Ovary (tissue), 9 donors: Measurements from ENCODE around the gene IL17RA. TPM values are rescaled to one million over a fixed set of nuclear protein-coding genes. Genes with fewer than 3 reads are reported as not detected.
A peak's percentile ranks its signal among the peaks of the same experiment; 100 is the strongest.

Source experiments
- DNase-seq, 5 donors: peaks; one replicate each; pipeline ENCODE4 v3.0.0-alpha.2; 2019 to 2020
- H3K27ac ChIP-seq, 2 donors: fragments of 200-600 bp; one replicate each; pipeline versions ENCODE4 v1.5.1 to v1.8.0; 2019 to 2022
- H3K27me3 ChIP-seq: fragments of 200-600 bp; one replicate; pipeline ENCODE4 v1.8.0; 2022
- H3K36me3 ChIP-seq: fragments of 200-600 bp; sonication (generic); one replicate; pipeline ENCODE4 v1.5.1; 2019
- H3K4me1 ChIP-seq: one replicate; pipeline ENCODE4 v1.8.1; 2013; ENCODE audit warnings: mild to moderate bottlenecking, moderate library complexity; ENCODE audit not compliant: insufficient read depth
- H3K4me3 ChIP-seq: fragments of 200-600 bp; sonication (generic); one replicate; pipeline ENCODE4 v1.5.1; 2017
- H3K9me3 ChIP-seq, 2 donors: fragments of 200-600 bp in 1 of 2; sonication (generic) in 1 of 2; one replicate each; pipeline versions ENCODE4 v1.5.1 to v1.8.1; 2013 to 2019; ENCODE audit warnings: mild to moderate bottlenecking in 1 of 2, moderate library complexity in 1 of 2
- EP300 ChIP-seq: sonication (generic); formaldehyde crosslinking; IDR thresholded peaks from one replicate; pipeline ENCODE4 v1.6.1; 2017; ENCODE audit warnings: antibody characterized with exemption
- POLR2A ChIP-seq: fragments of 450-650 bp; IDR thresholded peaks from one replicate; pipeline ENCODE4 v1.6.1; 2017; ENCODE audit warnings: antibody characterized with exemption, mild to moderate bottlenecking, moderate library complexity
- WGBS, 3 donors: extraction: QIAGEN DNeasy Blood & Tissue Kit in 1 of 3; methylation state at CpG; one replicate each; pipeline versions ENCODE4 v1.1.5 to v1.1.7; 2013 to 2017; 5-methylcytosine and 5-hydroxymethylcytosine counted together
- intact Hi-C, 4 donors: fragments of 100-400 bp; cut with DNase I; formaldehyde crosslinking; loops; one replicate each; pipeline versions ENCODE4 v1.11.0 to v1.15.1; 2022 to 2023
- polyA plus RNA-seq, 2 donors: library from polyadenylated mRNA; stranded (reverse); fragments of 200-250 nt in 1 of 2; fragments of 350-450 nt in 1 of 2; fragmentation: Illumina TruSeq in 1 of 2; extraction: RNeasy Lipid Tissue Mini Kit (QIAGEN cat#74804) in 1 of 2; gene quantifications; one replicate each; pipeline ENCODE4 v1.2.3, GENCODE V29; 2013 to 2014
- total RNA-seq, 7 donors: library from RNA; depleted of rRNA in 2 of 7; stranded (reverse); fragments of >200 nt in 2 of 7; fragmentation: NEBNext Ultra II Directional in 3 of 7; extraction: Animal tissue kit (Norgen Biotek cat#: 25700) in 3 of 7; gene quantifications; one replicate each; pipeline versions ENCODE4 v1.1.0 to v1.2.4, GENCODE V29; 2016 to 2023
- TF ChIP-seq, protein P1 (sequence below), 3 donors: fragments of 450-650 bp in 2 of 3; fragments of 200-600 bp in 1 of 3; IDR thresholded peaks; one replicate each; pipeline versions ENCODE4 v1.5.1 to v1.8.0; 2016 to 2022; ENCODE audit warnings: antibody characterized with exemption in 3 of 3, mild to moderate bottlenecking in 1 of 3
- donor health status: DM: no; HTN: no; CAD: no; lungs with moderate emphysema.
- donor health status: DM: no; HTN: no; CAD: no.
- donor health status: Bipolar disorder and iron deficiency.
- donor health status: DM: yes; HTN: yes; CAD: no.
- donor health status: DM: no; HTN: no; CAD: no.
- donor health status: DM: yes; HTN: yes; CAD: no.

IL17RA gene
- total and polyA plus RNA-seq, 9 donors: 6.4 to 18.1 (median 13.1) TPM

DNA sequence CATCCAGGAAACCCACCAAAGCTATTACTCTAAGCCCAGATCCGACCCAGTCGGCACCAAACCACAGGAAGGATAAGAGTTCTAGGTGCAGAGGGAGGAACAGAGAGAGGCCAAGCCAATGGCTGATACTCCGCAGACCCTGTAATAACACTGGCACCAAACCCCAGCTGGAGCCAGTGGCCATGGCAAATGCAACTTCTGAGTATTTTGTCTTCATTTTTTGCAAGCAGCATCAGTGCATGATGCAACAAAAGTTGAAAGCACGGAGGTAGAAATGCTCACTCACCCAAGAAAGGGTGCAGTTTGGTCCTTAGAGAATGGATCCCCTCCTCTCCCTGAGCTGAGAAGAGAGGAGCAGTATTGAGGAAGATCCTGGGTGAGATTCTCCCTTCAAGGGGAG lies 33.5 kb downstream of the IL17RA start:
- intact Hi-C loops: no loop called here
- H3K4me1 ChIP-seq: peaks cover 7% of the 10 kb centered on the region
- no peak for DNase-seq
- H3K4me3 ChIP-seq: no peak overlapping the region
- TF ChIP-seq EP300: no peak
- TF ChIP-seq, protein P1, sequence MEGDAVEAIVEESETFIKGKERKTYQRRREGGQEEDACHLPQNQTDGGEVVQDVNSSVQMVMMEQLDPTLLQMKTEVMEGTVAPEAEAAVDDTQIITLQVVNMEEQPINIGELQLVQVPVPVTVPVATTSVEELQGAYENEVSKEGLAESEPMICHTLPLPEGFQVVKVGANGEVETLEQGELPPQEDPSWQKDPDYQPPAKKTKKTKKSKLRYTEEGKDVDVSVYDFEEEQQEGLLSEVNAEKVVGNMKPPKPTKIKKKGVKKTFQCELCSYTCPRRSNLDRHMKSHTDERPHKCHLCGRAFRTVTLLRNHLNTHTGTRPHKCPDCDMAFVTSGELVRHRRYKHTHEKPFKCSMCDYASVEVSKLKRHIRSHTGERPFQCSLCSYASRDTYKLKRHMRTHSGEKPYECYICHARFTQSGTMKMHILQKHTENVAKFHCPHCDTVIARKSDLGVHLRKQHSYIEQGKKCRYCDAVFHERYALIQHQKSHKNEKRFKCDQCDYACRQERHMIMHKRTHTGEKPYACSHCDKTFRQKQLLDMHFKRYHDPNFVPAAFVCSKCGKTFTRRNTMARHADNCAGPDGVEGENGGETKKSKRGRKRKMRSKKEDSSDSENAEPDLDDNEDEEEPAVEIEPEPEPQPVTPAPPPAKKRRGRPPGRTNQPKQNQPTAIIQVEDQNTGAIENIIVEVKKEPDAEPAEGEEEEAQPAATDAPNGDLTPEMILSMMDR (IDR thresholded peaks at IDR 0.05): no peak
- no peak for TF ChIP-seq POLR2A
- no peak overlapping the region for H3K27ac ChIP-seq
- no peaks in the 10 kb centered on the region for H3K36me3 ChIP-seq
- H3K9me3 ChIP-seq: no peaks in the 10 kb centered on the region
- 86 to 91% (median 90%) methylated on average over 4 of the region's 4 CpGs for WGBS, 3 donors
- H3K27me3 ChIP-seq: peaks cover 5% of the 10 kb centered on the region

DNA sequence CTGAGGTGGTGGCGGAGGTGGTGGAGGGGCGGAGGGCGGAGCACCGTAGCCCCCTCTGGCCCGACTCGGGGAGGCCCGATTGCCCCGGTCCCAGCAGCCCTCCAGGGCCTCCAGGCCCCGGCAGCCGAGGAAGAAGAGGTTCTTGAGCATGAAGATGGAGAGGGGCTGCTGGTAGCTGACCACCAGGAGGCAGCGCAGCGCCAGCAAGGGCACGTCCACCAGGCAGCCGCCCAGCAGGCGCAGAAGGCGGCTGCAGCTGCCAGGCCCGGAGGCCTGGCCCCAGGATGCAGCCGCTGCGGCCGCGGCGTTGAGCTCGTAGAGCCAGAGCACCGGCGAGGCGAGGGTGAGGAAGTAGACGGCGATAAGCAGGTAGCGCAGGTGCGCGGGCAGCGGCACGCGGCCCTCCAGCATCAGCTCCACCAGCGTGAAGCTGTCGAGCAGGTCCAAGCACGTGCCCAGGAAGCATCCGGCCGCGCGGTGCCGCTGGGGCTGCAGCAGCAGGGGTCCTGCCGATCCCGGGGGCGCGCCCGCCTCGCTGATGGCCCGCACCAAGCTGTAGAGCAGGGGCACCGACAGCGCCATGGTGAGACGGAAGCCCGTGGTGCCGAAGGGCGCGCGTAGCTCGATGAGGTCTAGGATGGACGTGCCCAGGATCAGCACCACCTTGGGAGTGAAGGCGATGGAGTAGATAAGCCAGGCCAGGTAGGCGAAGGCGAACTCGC lies 34.8 kb downstream of the IL17RA start:
- Histone ChIP-seq H3K27ac (no peak overlapping the region), H3K9me3 (no peaks in the 10 kb centered on the region), H3K36me3 (no peaks in the 10 kb centered on the region), H3K4me3 (no peak overlapping the region), H3K27me3 (peaks cover 5% of the 10 kb centered on the region), H3K4me1 (peaks cover 7% of the 10 kb centered on the region)
- TF ChIP-seq, protein P1 (IDR thresholded peaks at IDR 0.05): no peak
- no peak for TF ChIP-seq POLR2A
- TF ChIP-seq EP300: no peak
- 22 to 39% (median 26%) methylated on average over 55 to 63 of the region's 63 CpGs for WGBS, 3 donors
- DNase-seq: no peak
- intact Hi-C loops: loop anchor here in 1 of 4 donors (5.0 kb wide), 1 partner anchor 282 kb away; no protein-coding TSS in a partner anchor

DNA sequence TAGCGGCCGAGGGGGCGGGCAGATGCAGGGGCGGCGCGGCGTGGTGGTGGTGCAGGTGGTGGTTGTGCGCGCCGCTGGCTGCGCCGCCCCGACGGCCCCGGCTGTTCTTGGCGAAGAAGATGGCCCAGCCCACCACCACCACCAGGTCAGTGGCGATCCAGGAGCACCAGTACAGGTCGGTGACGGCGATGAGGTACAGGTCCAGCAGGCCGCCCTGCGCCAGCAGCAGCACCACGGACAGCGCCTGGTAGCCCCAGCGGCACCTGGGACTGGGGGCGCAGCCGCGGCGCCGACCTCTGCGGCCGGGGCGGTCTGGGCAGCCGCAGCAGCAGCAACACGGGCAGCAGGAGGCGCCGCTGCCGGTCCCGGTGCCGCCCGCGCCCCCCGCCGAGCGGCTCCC lies 35.5 kb downstream of the IL17RA start:
- Histone ChIP-seq H3K4me1 (peaks cover 7% of the 10 kb centered on the region), H3K27ac (no peak overlapping the region), H3K36me3 (no peaks in the 10 kb centered on the region), H3K4me3 (no peak overlapping the region), H3K9me3 (no peaks in the 10 kb centered on the region), H3K27me3 (peaks cover 5% of the 10 kb centered on the region)
- TF ChIP-seq, protein P1 (IDR thresholded peaks at IDR 0.05): no peak
- TF ChIP-seq POLR2A (no peak), EP300 (no peak)
- WGBS, 3 donors: 1 to 2% (median 1%) methylated on average over 34 to 45 of the region's 45 CpGs
- intact Hi-C loops: loop anchor here in 1 of 4 donors (5.0 kb wide), 1 partner anchor 283 kb away; no protein-coding TSS in a partner anchor
- peak in 4 of 5 donors; percentile 42 to 69 (median 60) for DNase-seq

DNA sequence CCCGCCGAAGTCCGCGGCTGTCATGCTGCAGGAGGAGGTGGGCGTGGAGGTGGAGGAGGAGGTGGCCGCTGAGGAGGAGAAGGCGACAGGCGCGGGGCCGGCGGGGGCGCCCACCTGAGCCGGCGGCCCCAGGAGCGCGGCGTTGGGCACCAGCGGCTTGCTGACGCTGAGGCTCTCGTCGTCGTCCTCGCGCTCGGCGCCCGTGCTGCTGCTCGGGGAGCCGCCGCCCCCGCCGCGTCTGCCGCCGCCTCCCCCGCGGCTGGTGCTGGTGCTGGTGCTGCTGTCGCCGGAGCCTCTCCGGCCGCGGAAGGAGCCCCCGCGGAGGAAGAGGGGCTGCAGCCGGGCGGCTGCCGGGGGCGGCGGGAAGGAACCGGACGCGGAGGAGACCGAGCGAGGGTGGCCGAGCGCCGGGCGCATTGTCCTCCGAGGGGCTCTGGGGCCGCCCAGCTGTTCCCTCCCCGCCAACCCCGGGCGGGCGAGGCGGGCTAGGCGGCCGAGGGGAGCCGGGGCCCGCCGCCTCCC lies 36.0 kb downstream of the IL17RA start:
- TF ChIP-seq POLR2A (no peak), EP300 (no peak)
- TF ChIP-seq, protein P1 (IDR thresholded peaks at IDR 0.05): no peak
- Histone ChIP-seq H3K27ac (no peak overlapping the region), H3K36me3 (no peaks in the 10 kb centered on the region), H3K9me3 (no peaks in the 10 kb centered on the region), H3K4me3 (peak overlapping the region; percentile 38), H3K4me1 (peaks cover 7% of the 10 kb centered on the region), H3K27me3 (peaks cover 5% of the 10 kb centered on the region)
- intact Hi-C loops: loop anchor here in 1 of 4 donors (5.0 kb wide), 1 partner anchor 283 kb away; no protein-coding TSS in a partner anchor
- no peak for DNase-seq
- WGBS, 3 donors: 0 to 1% (median 1%) methylated on average over 40 to 70 of the region's 70 CpGs
